K562 (cell line): ENCODE measurements around the gene FHIP1B. TPM values are rescaled to one million over a fixed set of nuclear protein-coding genes. Genes with fewer than 3 reads are reported as not detected.
A peak's percentile ranks its signal among the peaks of the same experiment; 100 is the strongest.

ENCODE experiments used
- ARID2 ChIP-seq: fragments of 450-650 bp; IDR thresholded peaks from 2 replicates; pipeline ENCODE4 v1.6.1; 2017; ENCODE audit warnings: antibody characterized with exemption, mild to moderate bottlenecking
- ATF1 ChIP-seq, 2 experiments: fragments of 450-650 bp in 1 of 2; IDR thresholded peaks; 2 replicates each; pipeline ENCODE4 v1.6.1; 2016; ENCODE audit warnings: missing compliant biosample characterization in 1 of 2, missing genetic modification characterization in 1 of 2
- BRF1 ChIP-seq: IDR thresholded peaks from 3 replicates; pipeline ENCODE4 v1.6.1; 2011; ENCODE audit warnings: borderline replicate concordance, mild to moderate bottlenecking; ENCODE audit not compliant: insufficient read length; ENCODE audit errors: extremely low read depth
- CBFA2T2 ChIP-seq: fragments of 450-650 bp; conservative IDR thresholded peaks from 2 replicates; pipeline ENCODE4 v1.6.1; 2017; ENCODE audit warnings: mild to moderate bottlenecking
- CREM ChIP-seq: IDR thresholded peaks from 2 replicates; pipeline ENCODE4 v1.6.1; 2014; ENCODE audit warnings: antibody characterized with exemption, low read depth
- FOXJ2 ChIP-seq: fragments of 200-800 bp; sonication (Bioruptor generic); IDR thresholded peaks from 2 replicates; pipeline ENCODE4 v1.6.1; 2016; ENCODE audit warnings: missing genetic modification characterization, missing compliant biosample characterization
- HDAC1 ChIP-seq, 2 experiments: fragments of 450-650 bp; IDR thresholded peaks; 2 replicates each; pipeline ENCODE4 v1.6.1; 2016 to 2017; ENCODE audit warnings: inconsistent platforms in 1 of 2, mild to moderate bottlenecking in 1 of 2, moderate library complexity in 1 of 2
- HLTF ChIP-seq: fragments of 450-650 bp; IDR thresholded peaks from 2 replicates; pipeline ENCODE4 v1.6.1; 2016
- IRF9 ChIP-seq: fragments of 450-650 bp; IDR thresholded peaks from 2 replicates; pipeline ENCODE4 v1.6.1; 2016; ENCODE audit warnings: missing biosample characterization, missing genetic modification characterization
- JUND ChIP-seq, 2 experiments: IDR thresholded peaks; 2 replicates in 1 of 2; 3 replicates in 1 of 2; pipeline ENCODE4 v1.6.1; 2011; ENCODE audit warnings: borderline replicate concordance in 2 of 2, low read depth in 2 of 2, low read length in 2 of 2, improper control_type of control experiment in 1 of 2, missing biosample characterization in 1 of 2, missing genetic modification characterization in 1 of 2, missing genetic modification reagents in 1 of 2
- MIER1 ChIP-seq: fragments of 450-650 bp; IDR thresholded peaks from 2 replicates; pipeline ENCODE4 v1.6.1; 2016; ENCODE audit warnings: antibody characterized with exemption, mild to moderate bottlenecking, low read depth
- NFIC ChIP-seq: fragments of 450-650 bp; IDR thresholded peaks from 2 replicates; pipeline ENCODE4 v1.6.1; 2017; ENCODE audit warnings: mild to moderate bottlenecking, inconsistent platforms
- NFYB ChIP-seq: IDR thresholded peaks from 2 replicates; pipeline ENCODE4 v1.6.1; 2011; ENCODE audit warnings: mild to moderate bottlenecking, moderate library complexity; ENCODE audit not compliant: insufficient read length; ENCODE audit errors: extremely low read depth
- PHB ChIP-seq: fragments of 250-450 bp; sonication (Bioruptor Pico); IDR thresholded peaks from 2 replicates; pipeline ENCODE4 v1.5.0; 2021
- PYGO2 ChIP-seq: fragments of 450-650 bp; IDR thresholded peaks from 2 replicates; pipeline ENCODE4 v1.6.1; 2016; ENCODE audit warnings: mild to moderate bottlenecking, missing genetic modification characterization, moderate library complexity, missing compliant biosample characterization
- SOX6 ChIP-seq: fragments of 450-650 bp; IDR thresholded peaks from 2 replicates; pipeline ENCODE4 v1.6.1; 2014; ENCODE audit warnings: mild to moderate bottlenecking
- SUPT5H ChIP-seq: fragments of 450-650 bp; IDR thresholded peaks from 2 replicates; pipeline ENCODE4 v1.6.1; 2016
- TFAP4 ChIP-seq: sonication (generic); formaldehyde crosslinking; IDR thresholded peaks from 2 replicates; pipeline ENCODE4 v1.8.0; 2022; ENCODE audit warnings: missing genetic modification reagents, mild to moderate bottlenecking, moderate library complexity, borderline replicate concordance
- ZBTB17 ChIP-seq: fragments of 450-650 bp; formaldehyde crosslinking; IDR thresholded peaks from 2 replicates; pipeline ENCODE4 v1.4.0; 2020; ENCODE audit warnings: mild to moderate bottlenecking
- ZFP36 ChIP-seq: fragments of 150-350 bp; IDR thresholded peaks from 2 replicates; pipeline ENCODE4 v1.6.1; 2018; ENCODE audit warnings: low read length, low read depth; ENCODE audit not compliant: partially characterized antibody
- ZNF436 ChIP-seq: fragments of 250-450, 450-650 bp; sonication (Bioruptor Pico); formaldehyde crosslinking; IDR thresholded peaks from 2 replicates; pipeline ENCODE4 v1.7.0; 2020; ENCODE audit warnings: mild to moderate bottlenecking
- polyA plus RNA-seq, 8 experiments: library from polyadenylated mRNA; depleted of rRNA in 4 of 8; stranded (reverse) in 5 of 8; unstranded in 3 of 8; fragments of >200 nt; fragmentation: Nextera tagmentation in 2 of 8; fragmentation: Illumina TruSeq in 1 of 8; extraction: Ambion mirVana in 2 of 8; extraction: Trizol in 1 of 8; gene quantifications; 2 replicates each; pipeline versions ENCODE4 v1.2.1 to v1.2.3, GENCODE V29; 2011 to 2014; ENCODE audit warnings: inconsistent platforms in 1 of 8, missing spikeins in 1 of 8
- total RNA-seq, 7 experiments: library from RNA; depleted of rRNA in 6 of 7; stranded (reverse); fragments of >200 nt in 6 of 7; fragmentation: Illumina TruSeq in 2 of 7; extraction: Trizol in 2 of 7; gene quantifications; 2 replicates each; pipeline versions ENCODE4 v1.2.1 to v1.2.3, GENCODE V29; 2011 to 2021; ENCODE audit warnings: low replicate concordance in 1 of 7
- TF ChIP-seq, protein P1 (sequence below): IDR thresholded peaks from 2 replicates; pipeline ENCODE4 v1.6.1; 2011; ENCODE audit warnings: borderline replicate concordance, low read depth, mild to moderate bottlenecking, moderate library complexity, low read length; ENCODE audit not compliant: insufficient read depth, poor library complexity, severe bottlenecking

Gene FHIP1B
- total and polyA plus RNA-seq, 9 of the 15 experiments (the other 6 are each of a cell fraction or from before 2014, with no cell fraction given) = 0.94 to 24.7 (median 15.6) TPM

GRCh38 chr11:6234387-6235107 is at the start of gene FHIP1B (continued):
- TF ChIP-seq TFAP4 = no peak; the same call in 1 of the 2 replicates
- no peak for TF ChIP-seq IRF9 (tag)
- peak; percentile 84; the same call in 1 of the 2 replicates for TF ChIP-seq FOXJ2 (tag)
- peak in 1 of 2 experiments; percentile 87; a peak in 2 of 4 replicates for TF ChIP-seq HDAC1 (IDR thresholded peaks at IDR 0.05)
- TF ChIP-seq ATF1 (CRISPR knock-in tag; IDR thresholded peaks at IDR 0.05) = 0 out of 2 replicates have a peak, but pooled peaks have one; percentile 15
- TF ChIP-seq ATF1 (tag; IDR thresholded peaks at IDR 0.05) = peak; percentile 92
- TF ChIP-seq ZNF436 (CRISPR knock-in tag) = no peak
- TF ChIP-seq NFIC = peak; percentile 28; the same call in 1 of the 2 replicates
- TF ChIP-seq JUND (IDR thresholded peaks at IDR 0.05; ENCODE audit: borderline replicate concordance, low read depth, low read length) = peak; percentile 54; the same call in 1 of the 2 replicates
- no peak for TF ChIP-seq JUND (tag; IDR thresholded peaks at IDR 0.05; ENCODE audit: borderline replicate concordance, low read depth, low read length)
- 0 out of 2 replicates have a peak, but pooled peaks have one; percentile 7 for TF ChIP-seq SOX6
- TF ChIP-seq ZFP36 = no peak
- peak; percentile 93 for TF ChIP-seq CREM
- no peak for TF ChIP-seq PYGO2
- TF ChIP-seq SUPT5H = peak; percentile 79
- TF ChIP-seq ZBTB17 = no peak
- TF ChIP-seq, protein P1, sequence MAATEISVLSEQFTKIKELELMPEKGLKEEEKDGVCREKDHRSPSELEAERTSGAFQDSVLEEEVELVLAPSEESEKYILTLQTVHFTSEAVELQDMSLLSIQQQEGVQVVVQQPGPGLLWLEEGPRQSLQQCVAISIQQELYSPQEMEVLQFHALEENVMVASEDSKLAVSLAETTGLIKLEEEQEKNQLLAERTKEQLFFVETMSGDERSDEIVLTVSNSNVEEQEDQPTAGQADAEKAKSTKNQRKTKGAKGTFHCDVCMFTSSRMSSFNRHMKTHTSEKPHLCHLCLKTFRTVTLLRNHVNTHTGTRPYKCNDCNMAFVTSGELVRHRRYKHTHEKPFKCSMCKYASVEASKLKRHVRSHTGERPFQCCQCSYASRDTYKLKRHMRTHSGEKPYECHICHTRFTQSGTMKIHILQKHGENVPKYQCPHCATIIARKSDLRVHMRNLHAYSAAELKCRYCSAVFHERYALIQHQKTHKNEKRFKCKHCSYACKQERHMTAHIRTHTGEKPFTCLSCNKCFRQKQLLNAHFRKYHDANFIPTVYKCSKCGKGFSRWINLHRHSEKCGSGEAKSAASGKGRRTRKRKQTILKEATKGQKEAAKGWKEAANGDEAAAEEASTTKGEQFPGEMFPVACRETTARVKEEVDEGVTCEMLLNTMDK = peak; percentile 47
- TF ChIP-seq PHB = no peak
- peak; percentile 14; the same call in 1 of the 2 replicates for TF ChIP-seq HLTF
- no peak for TF ChIP-seq BRF1
- no peak for TF ChIP-seq CBFA2T2
- TF ChIP-seq MIER1 = no peak
- TF ChIP-seq ARID2 = peak; percentile 59; the same call in 1 of the 2 replicates
- TF ChIP-seq NFYB = peak; percentile 52
